Endothelial cell of umbilical vein (primary cell): ENCODE measurements around the gene EFCAB5. TPM values are rescaled to one million over a fixed set of nuclear protein-coding genes. Genes with fewer than 3 reads are reported as not detected.
A peak's percentile ranks its signal among the peaks of the same experiment; 100 is the strongest.

Experiments
- BruUV-seq: library from RNA; stranded (reverse); fragments of 400-500 nt; replicated peaks from 2 replicates; lab custom pipeline; 2021; lab: Mats Ljungman, UMichigan
- CTCF ChIA-PET: fragments of 300-600, 350-600 bp; sonication (Branson Sonifier 250); formaldehyde crosslinking; loops from one replicate; lab custom pipeline; 2021; ENCODE audit warnings: antibody characterized with exemption, inconsistent platforms; lab: Charles Lee
- POLR2A ChIA-PET: fragments of 300-600, 350-600 bp; sonication (Branson Sonifier 250); formaldehyde crosslinking; loops from one replicate; lab custom pipeline; 2021; ENCODE audit warnings: antibody characterized with exemption, inconsistent platforms; lab: Charles Lee
- DNase-seq: peaks from one replicate; pipeline ENCODE4 v3.0.0-alpha.2; 2011; ENCODE audit warnings: low read depth, low spot score
- FAIRE-seq: peaks from 2 replicates; lab custom pipeline; 2011; peaks lifted over from hg19 to GRCh38; lab: Jason Lieb, UNC
- H2AFZ ChIP-seq: 2 replicates; pipeline ENCODE4 v1.6.0; 2012; ENCODE audit warnings: low read depth, low read length, control low read depth, inconsistent platforms
- H3K27ac ChIP-seq: 2 replicates; pipeline ENCODE4 v1.5.1; 2011; ENCODE audit warnings: low read depth, mild to moderate bottlenecking, control low read depth, low read length, moderate library complexity; ENCODE audit not compliant: insufficient read depth
- H3K27me3 ChIP-seq, 2 experiments: 2 replicates each; pipeline versions ENCODE4 v1.6.0 to v1.6.1; 2011; ENCODE audit warnings: low read length in 2 of 2, mixed read lengths in 1 of 2; ENCODE audit not compliant: control insufficient read depth in 2 of 2, insufficient read depth in 2 of 2
- H3K36me3 ChIP-seq, 2 experiments: 2 replicates in 1 of 2; 3 replicates in 1 of 2; pipeline ENCODE4 v1.5.1; 2011; ENCODE audit warnings: low read length in 2 of 2, mild to moderate bottlenecking in 1 of 2, moderate library complexity in 1 of 2; ENCODE audit not compliant: control insufficient read depth in 2 of 2, insufficient read depth in 2 of 2; ENCODE audit errors: extremely low read depth in 1 of 2
- H3K4me1 ChIP-seq: 3 replicates; pipeline ENCODE4 v1.5.1; 2011; ENCODE audit warnings: mild to moderate bottlenecking, low read length; ENCODE audit not compliant: control insufficient read depth, insufficient read depth; ENCODE audit errors: extremely low read depth
- H3K4me2 ChIP-seq: 2 replicates; pipeline ENCODE4 v1.6.1; 2011; ENCODE audit warnings: low read length, control low read depth, mixed read lengths; ENCODE audit not compliant: insufficient read depth
- H3K4me3 ChIP-seq, 3 experiments: fragments of 200-600 bp in 1 of 3; sonication (generic), shearing (Covaris generic) in 1 of 3; replicated peaks in 1 of 3; 2 replicates each; pipeline ENCODE4 v1.5.1; 2011 to 2016; ENCODE audit warnings: control low read depth in 3 of 3, low read length in 3 of 3, mild to moderate bottlenecking in 2 of 3, inconsistent platforms in 1 of 3, low read depth in 1 of 3, moderate library complexity in 1 of 3; ENCODE audit not compliant: insufficient read depth in 1 of 3
- H3K79me2 ChIP-seq: 2 replicates; pipeline ENCODE4 v1.6.0; 2012; ENCODE audit warnings: low read length, inconsistent platforms; ENCODE audit not compliant: control insufficient read depth, insufficient read depth
- H3K9ac ChIP-seq: replicated peaks from 2 replicates; pipeline ENCODE3; 2011; ENCODE audit warnings: low read length, control low read depth; ENCODE audit not compliant: insufficient read depth; ENCODE audit errors: extremely low read depth
- H3K9me1 ChIP-seq: replicated peaks from 3 replicates; pipeline ENCODE4 v1.6.0; 2011; ENCODE audit warnings: mild to moderate bottlenecking, low read length; ENCODE audit not compliant: control insufficient read depth, insufficient read depth; ENCODE audit errors: extremely low read depth
- H3K9me3 ChIP-seq: replicated peaks from 2 replicates; pipeline ENCODE4 v1.5.1; 2012; ENCODE audit warnings: low read length, inconsistent platforms; ENCODE audit not compliant: control insufficient read depth, insufficient read depth
- H4K20me1 ChIP-seq: replicated peaks from 2 replicates; pipeline ENCODE3; 2011; ENCODE audit warnings: mild to moderate bottlenecking, low read length; ENCODE audit not compliant: control insufficient read depth, insufficient read depth; ENCODE audit errors: extremely low read depth
- EZH2 ChIP-seq: IDR thresholded peaks from 2 replicates; pipeline ENCODE4 v1.6.1; 2012; ENCODE audit warnings: borderline replicate concordance, low read depth, mild to moderate bottlenecking, moderate library complexity, low read length, inconsistent platforms; ENCODE audit not compliant: severe bottlenecking
- FOS ChIP-seq: IDR thresholded peaks from 2 replicates; pipeline ENCODE4 v1.6.1; 2011; ENCODE audit warnings: mild to moderate bottlenecking, low read length, moderate library complexity, borderline replicate concordance; ENCODE audit not compliant: insufficient read depth
- GATA2 ChIP-seq: IDR thresholded peaks from 2 replicates; pipeline ENCODE4 v1.7.0; 2011; ENCODE audit warnings: low read depth, mild to moderate bottlenecking, moderate library complexity, mixed read lengths, low read length; ENCODE audit not compliant: insufficient read length, insufficient read depth
- MYC ChIP-seq: IDR thresholded peaks from one replicate; pipeline ENCODE4 v1.6.1; 2011; ENCODE audit warnings: mild to moderate bottlenecking, low read depth, low read length
- POLR2A ChIP-seq: IDR thresholded peaks from 2 replicates; pipeline ENCODE4 v1.6.1; 2012; ENCODE audit warnings: low read depth, mild to moderate bottlenecking, control low read depth, low read length
- POLR2AphosphoS5 ChIP-seq: IDR thresholded peaks from 2 replicates; pipeline ENCODE4 v1.6.1; 2012; ENCODE audit warnings: low read depth, mild to moderate bottlenecking, control low read depth, low read length, moderate library complexity; ENCODE audit not compliant: insufficient read depth
- dilution Hi-C: fragments of 300-500 bp; cut with MboI; formaldehyde crosslinking; loops from one replicate; pipeline ENCODE4 v1.15.0; 2019; ENCODE audit warnings: low sequenced_read_pairs; ENCODE audit not compliant: extremely low pct_ligation_motif_present
- intact Hi-C: fragments of 100-400 bp; cut with micrococcal nuclease; formaldehyde crosslinking; loops from one replicate; pipeline ENCODE4 v1.10.0; 2022
- polyA plus RNA-seq, 4 experiments: library from polyadenylated mRNA; depleted of rRNA in 3 of 4; stranded (reverse) in 3 of 4; unstranded in 1 of 4; fragments of >200 nt; gene quantifications; 2 replicates each; pipeline versions ENCODE4 v1.2.1 to v1.2.3, GENCODE V29; 2011 to 2012; ENCODE audit warnings: missing spikeins in 1 of 4
- total RNA-seq: library from RNA; stranded (reverse); gene quantifications from 2 replicates; pipeline ENCODE4 v1.2.3, GENCODE V29; 2021
- TF ChIP-seq, protein P1 (sequence below): IDR thresholded peaks from 2 replicates; pipeline ENCODE4 v1.6.1; 2011; ENCODE audit not compliant: insufficient read depth, insufficient read length

Gene EFCAB5
- total and polyA plus RNA-seq, 2 donors (not counting 3 experiments of a cell fraction or from before 2014, with no cell fraction given): 0.04 to 0.40 TPM

DNA sequence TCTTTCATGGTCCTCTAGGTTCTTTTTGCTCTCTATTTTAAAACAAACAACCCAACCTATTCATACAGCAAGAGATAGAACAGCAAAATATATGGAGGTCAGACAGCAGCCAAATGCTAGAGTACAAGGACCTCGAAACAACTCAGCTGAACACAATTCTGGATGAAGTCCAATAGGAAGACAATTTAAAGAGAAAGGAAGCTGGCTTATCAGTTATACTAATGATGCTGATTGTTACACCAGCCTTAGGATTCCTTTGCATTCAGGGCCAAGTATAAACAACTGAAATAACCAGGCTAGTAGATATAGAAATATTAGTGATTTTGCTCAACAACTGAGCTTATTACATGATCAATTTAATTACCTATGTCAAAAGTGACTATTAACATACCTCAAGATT lies 13.9 kb upstream of the EFCAB5 start:
- BruUV-seq: no TSS peak
- intact Hi-C loops: no loop called here
- Histone ChIP-seq H3K27ac (no peak overlapping the region), H4K20me1 (no peaks in the 10 kb centered on the region), H3K9ac (no peak overlapping the region), H3K4me2 (peak overlapping the region; percentile 35), H3K36me3 (peaks cover 2% of the 10 kb centered on the region in 2 experiments), H3K4me3 (peak overlapping the region in 1 of 3 experiments; percentile 43), H3K4me1 (peaks cover 34% of the 10 kb centered on the region), H3K9me3 (no peaks in the 10 kb centered on the region), H3K27me3 (no peaks in the 10 kb centered on the region), H3K79me2 (peaks cover 53% of the 10 kb centered on the region), H3K9me1 (no peaks in the 10 kb centered on the region), H2AFZ (no peak overlapping the region)
- DNase-seq: peak; percentile 86
- dilution Hi-C loops: no loop called here
- peak; percentile 89 for FAIRE-seq
- ChIA-PET CTCF (interaction anchor here (0.7 to 9.9 kb wide), 15 partner anchors 8 to 310 kb away, joined by 3 to 428 read pairs (median 4); no protein-coding TSS in a partner anchor), POLR2A (no interaction called here)
- TF ChIP-seq POLR2AphosphoS5: peak; percentile 24
- TF ChIP-seq EZH2: no peak
- TF ChIP-seq GATA2: peak; percentile 57
- peak; percentile 24 for TF ChIP-seq POLR2A
- no peak for TF ChIP-seq FOS
- TF ChIP-seq MYC: no peak
- TF ChIP-seq, protein P1, sequence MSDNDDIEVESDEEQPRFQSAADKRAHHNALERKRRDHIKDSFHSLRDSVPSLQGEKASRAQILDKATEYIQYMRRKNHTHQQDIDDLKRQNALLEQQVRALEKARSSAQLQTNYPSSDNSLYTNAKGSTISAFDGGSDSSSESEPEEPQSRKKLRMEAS: no peak

DNA sequence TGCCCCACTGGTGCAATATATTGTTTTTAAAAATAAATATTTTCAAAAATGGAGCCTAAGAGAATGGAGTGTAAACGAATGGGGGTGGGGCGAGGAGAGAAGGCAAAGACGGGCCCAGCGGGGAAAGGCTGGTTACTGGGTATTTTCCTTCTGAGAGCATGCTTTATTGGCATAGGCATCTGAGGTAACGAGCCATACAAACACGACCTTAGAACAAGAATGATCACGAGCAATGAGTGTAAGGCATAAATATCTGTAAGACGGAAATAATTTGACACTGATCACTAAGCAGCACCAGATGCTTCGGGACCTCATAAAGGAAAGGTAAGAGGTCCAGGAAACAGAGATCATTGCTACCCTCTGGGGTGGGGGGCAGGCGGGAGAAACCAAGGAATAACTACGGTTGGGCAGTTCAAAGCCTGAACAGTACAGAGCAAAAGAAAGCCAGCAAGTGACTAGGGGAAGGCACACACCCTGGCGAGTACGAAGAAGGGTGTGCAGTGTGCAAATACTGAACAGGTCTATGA lies 12.4 kb upstream of the EFCAB5 start:
- H3K79me2 ChIP-seq: peaks cover 47% of the 10 kb centered on the region
- H3K4me3 ChIP-seq: peak overlapping the region; percentile 17 to 66 (median 65)
- H3K4me1 ChIP-seq: peaks cover 34% of the 10 kb centered on the region
- H3K27me3 ChIP-seq: no peaks in the 10 kb centered on the region
- H3K9ac ChIP-seq: peak overlapping the region; percentile 82
- no peaks in the 10 kb centered on the region for H3K9me3 ChIP-seq
- TF ChIP-seq MYC: no peak
- peaks cover 2% of the 10 kb centered on the region in 2 experiments for H3K36me3 ChIP-seq
- dilution Hi-C loops (no loop called here), intact Hi-C loops (no loop called here)
- CTCF ChIA-PET: interaction anchor here (2.8 to 9.9 kb wide), 5 partner anchors 9 to 122 kb away, joined by 20 to 428 read pairs (median 28); no protein-coding TSS in a partner anchor
- no peak for FAIRE-seq
- no peaks in the 10 kb centered on the region for H4K20me1 ChIP-seq
- H3K27ac ChIP-seq: peak overlapping the region; percentile 68
- POLR2A ChIA-PET: no interaction called here
- no peaks in the 10 kb centered on the region for H3K9me1 ChIP-seq
- TSS peak; percentile 41 for BruUV-seq
- peak overlapping the region; percentile 35 for H3K4me2 ChIP-seq
- H2AFZ ChIP-seq: peak overlapping the region; percentile 32
- peak; percentile 92 for DNase-seq
